HG03469 (cell line): ENCODE results near the gene DLST.

Source experiments
- ATAC-seq: cut with Tn5 transposase; IDR thresholded peaks from one replicate; pipeline ENCODE4 v1.9.1; 2021; ENCODE audit warnings: mild to moderate bottlenecking, moderate library complexity, moderate number of reproducible peaks; ENCODE audit not compliant: unreplicated experiment

Gene DLST

GRCh38 chr14:74952180-74952665 is 70.5 kb downstream of the DLST start:
- ATAC-seq: no peak

GRCh38 chr14:74952697-74953484 is 71.2 kb downstream of the DLST start:
- ATAC-seq: no peak
